NCI-H1436 treated with DMSO at 0.1 percent for 48 hours (cell line): ENCODE measurements around the gene SYT1.

Experiments
- DNase-seq: peaks from one replicate; lab custom pipeline; 2025; lab: John Stamatoyannopoulos, UW

SYT1 gene

GRCh38 chr12:79296133-79296532 is 431.6 kb downstream of the SYT1 start:
- no peak for DNase-seq

DNA sequence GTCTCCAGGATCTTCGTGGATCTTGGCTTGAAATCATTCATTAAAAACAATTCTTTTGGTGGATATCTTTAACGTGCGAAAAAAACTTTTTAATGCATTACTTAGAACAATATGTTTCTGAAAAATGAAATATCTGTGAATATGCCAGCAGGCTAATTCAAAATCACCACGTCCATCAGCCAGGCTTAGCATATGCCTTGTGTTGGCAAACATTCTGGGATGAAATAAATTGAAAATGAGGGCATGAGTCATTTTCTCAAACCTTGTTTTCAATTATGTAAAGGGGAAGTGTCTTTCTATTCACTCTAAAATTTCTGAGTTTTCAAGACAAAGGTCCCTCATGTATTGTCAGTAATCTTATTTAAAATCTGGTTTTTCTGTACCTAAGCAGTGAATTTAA is 432.3 kb downstream of the SYT1 start:
- DNase-seq = no peak

- no peak for DNase-seq
These were observed 433.9 kb downstream of the SYT1 start for GRCh38 chr12:79298506-79298905.

GRCh38 chr12:79299447-79300198 is 435.0 kb downstream of the SYT1 start:
- DNase-seq = no peak

GRCh38 chr12:79300199-79300568 is 435.6 kb downstream of the SYT1 start:
- DNase-seq = no peak

DNA sequence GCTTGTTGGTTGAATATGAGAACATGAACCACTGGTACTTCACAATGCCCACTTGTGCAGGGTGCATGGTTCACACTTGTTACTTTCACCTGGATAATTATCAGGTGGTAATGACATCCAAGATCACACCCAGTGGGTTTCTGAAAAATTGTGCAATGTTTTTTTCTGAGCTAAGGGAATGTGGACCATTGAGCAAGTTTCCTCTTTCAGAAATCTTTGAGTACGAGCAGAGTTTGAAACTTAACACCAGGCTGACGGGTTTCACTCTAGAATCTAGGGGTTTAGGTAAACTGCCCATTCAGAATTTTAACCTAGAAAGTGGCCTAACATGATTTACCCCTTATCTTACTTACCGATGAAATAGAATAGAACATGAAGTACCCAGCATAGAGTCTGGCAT is 436.6 kb downstream of the SYT1 start:
- no peak for DNase-seq

- DNase-seq = no peak
These were observed 437.7 kb downstream of the SYT1 start for GRCh38 chr12:79302162-79302814.

DNA sequence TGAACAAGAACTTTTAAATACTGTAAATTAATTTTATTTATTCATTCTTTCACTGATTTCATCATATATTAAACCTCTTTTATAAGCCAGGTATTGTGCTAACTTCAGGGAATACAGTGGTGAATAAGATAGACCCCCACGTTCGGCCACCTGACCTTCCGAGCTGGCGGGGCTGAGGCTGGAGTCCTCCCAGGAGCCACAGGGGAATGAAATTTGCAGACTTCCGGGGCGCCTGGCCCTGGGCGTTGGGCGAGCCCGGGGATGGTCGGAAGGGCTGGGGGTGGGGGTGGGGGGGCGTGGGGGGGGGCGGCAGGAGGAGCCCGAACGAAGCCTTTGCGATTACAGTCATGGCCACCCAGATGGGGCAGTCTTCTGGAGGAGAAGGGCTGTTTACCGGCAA is 442.8 kb downstream of the SYT1 start:
- no peak for DNase-seq

DNA sequence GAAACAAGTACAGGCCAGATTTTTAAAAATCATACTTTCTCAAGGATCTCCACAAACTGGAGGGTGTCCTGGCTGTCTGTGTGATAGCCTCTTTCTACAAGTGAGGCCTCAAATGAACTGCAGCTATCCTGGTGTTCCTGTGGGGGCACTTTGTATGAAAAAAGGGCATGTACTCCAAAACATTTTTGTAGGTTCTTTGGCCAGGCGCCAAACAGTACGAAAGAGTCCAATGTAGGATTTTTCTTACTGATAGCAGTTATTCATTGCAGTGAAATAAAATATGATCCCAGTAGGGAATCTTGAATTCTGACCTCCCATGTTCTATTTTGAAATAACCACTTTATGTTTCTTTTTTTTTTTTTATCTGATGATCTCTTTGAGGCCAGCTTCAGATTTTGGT is 444.5 kb downstream of the SYT1 start:
- DNase-seq = no peak

DNA sequence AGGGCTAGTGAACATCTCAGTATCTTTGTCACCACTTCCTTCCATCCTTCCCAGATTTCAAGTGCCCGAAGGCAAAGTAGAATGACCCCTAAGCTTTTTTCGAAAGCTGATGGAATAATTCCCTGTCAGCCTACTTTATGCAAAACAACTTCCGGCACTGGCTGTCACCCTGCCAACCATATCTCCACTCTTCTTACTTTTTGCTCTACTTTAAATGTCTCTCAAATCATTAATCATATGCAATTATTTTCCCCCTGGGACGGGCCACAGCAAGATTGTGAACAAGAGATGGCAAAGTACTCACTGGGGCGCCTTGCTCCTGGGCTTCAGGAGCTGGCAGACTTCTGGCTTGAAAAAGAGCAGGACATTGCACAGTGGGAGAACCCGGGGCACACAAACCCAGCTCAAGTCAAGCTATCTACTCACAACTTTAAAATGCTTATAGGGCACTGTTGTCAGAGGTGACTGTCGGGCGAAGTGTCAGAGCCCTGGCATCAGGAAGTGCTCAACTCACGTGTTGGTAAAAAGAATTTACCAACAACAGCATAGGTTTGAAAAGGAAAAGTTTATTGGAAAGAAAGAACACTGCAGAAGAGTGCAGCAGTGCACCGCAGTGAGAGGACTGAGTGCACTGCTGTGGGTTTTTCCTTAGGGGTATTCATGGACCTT is 452.7 kb downstream of the SYT1 start:
- no peak for DNase-seq

DNA sequence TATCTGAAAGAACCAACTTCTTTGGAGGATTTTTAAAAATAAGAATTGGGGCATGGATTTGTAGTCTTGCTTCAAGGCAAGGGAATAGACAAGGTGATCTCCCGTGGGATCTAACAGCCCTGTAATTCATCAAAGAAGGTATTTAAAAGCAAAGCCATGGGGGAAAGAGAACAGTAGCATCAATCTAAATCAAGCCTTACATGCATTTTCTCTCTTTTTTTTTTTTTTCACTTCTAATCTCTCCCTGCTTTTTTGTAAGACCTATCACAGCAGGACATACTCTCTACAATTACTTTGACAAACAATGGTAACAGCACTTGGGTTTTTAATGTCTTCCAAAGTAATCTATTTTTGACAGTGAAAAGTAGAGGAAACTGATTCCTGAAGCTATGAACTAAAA is 458.3 kb downstream of the SYT1 start:
- DNase-seq = no peak

DNA sequence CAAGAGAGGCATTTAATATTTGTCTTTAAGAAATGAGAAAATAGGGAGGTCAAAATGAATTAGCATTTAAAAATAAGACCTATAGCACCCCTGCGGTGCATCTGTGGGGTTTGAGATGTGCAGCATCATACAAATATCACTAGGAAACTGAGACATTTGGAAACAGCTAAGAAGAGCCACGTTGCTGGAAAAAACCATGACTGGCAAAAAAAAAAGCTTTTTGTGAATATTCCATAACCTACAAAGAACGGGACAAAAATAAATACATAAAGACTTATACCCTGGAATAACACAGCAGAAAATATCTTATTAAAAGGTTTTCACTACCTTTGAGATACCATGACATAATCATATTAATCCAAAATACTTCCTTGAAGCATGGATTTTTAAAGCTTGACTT is 460.0 kb downstream of the SYT1 start:
- DNase-seq = no peak

DNA sequence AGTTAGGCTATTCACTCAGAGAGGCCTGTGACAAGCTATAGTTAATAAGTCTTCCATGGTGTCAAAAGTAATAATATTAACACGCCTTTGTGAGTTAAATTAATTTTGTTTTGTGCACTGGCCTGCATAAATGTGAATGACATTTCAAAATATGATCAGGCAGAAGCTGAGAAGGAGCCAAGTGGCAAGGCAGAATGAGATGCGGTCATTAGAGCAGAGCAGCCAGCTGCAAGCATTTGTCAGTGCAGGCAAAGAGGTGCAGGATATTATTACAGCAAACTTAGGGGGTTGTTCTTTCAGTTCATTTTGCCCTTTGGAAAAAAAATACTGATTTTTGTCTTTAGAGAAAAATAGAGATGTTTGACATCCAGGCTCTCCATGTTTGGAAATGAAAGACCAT is 461.6 kb downstream of the SYT1 start:
- DNase-seq = no peak

- no peak for DNase-seq
These were observed 462.1 kb downstream of the SYT1 start for GRCh38 chr12:79326663-79327062.

- no peak for DNase-seq
These were observed 462.9 kb downstream of the SYT1 start for GRCh38 chr12:79327465-79327864.

- DNase-seq = no peak
These were observed 465.4 kb downstream of the SYT1 start for GRCh38 chr12:79329933-79330332.

DNA sequence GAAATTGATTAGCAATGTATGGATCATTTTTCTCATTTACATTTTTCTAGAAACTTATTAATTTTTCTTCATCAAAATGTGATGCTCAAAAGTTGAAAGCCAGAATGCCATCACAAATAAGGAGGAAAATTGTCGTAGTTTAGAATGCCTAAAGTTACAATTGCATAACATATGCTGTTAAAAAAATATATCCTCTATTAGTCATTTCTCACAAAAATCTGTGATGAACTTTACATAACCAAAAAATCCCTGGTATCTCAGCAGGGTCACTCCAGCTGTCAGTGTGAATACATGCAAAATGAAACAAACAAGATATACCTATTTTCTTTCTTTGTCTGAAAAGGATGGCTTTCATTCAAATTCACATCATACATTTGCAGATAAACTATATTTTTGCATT is 467.3 kb downstream of the SYT1 start:
- DNase-seq = no peak

DNA sequence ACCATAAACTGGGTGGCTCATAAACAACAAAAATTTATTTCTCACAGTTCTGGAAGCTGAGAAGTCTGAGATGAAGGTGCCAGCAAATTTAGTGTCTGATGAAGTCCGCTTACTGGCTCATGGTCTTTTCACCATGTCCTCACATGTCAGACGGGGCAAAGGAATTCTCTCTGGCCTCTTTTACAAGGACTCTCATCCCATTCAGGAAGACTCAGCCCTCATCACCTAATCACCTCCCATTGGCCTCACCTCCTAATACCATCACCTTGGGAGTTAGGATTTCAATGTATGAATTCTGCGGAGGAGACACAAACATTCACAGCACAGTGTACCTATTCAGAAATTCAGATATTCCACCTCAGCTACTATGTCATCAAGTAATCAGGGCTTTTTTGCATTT is 468.6 kb downstream of the SYT1 start:
- DNase-seq = no peak

GRCh38 chr12:79337662-79338290 is 473.2 kb downstream of the SYT1 start:
- DNase-seq = no peak

DNA sequence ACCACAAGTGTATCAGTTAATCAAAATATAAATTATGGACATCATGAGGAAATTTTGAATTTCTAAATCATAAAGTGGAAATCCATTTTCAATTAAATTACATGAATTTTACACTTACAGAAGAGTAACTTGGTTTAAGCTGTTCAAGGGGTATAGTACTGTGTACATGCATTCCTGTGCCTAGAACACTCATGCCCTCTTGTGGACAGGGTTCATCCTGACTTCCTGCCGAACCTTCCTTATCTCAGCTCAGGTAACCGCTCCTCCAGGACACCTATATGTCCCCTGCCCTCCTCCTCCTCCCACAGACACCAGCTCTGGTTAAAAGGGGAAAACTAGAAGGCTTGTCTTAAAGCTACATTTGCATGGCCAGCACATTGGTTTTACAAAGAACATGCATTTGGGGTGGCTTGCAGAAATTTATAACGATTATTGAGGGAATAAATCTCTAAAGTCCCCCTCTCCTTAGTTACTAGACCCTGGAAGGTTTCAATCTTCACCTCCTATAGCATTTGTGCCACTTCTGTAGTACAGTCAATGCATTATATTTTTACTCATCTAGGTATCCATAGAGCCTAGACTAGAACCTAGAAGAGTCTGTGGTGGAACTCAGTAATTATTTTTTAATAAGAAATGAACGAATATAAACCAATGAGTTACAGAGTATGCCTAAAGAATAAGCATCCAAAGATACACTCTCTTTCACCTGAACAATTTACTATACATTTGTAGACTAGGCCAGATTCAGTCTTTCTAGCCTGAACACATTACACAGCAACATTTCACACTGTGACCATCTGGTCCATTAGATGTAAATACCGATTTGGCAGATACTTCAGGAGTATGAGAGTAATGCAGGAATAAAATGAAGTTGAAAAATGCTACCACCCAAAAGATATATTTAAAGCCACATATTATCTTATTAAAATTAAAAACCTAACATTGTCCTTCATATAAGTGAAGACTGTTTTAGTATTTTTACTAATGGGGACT is 480.6 kb downstream of the SYT1 start:
- DNase-seq = no peak

GRCh38 chr12:79347866-79348265 is 483.3 kb downstream of the SYT1 start:
- DNase-seq = no peak

- DNase-seq = no peak
These were observed 486.7 kb downstream of the SYT1 start for GRCh38 chr12:79351251-79351650.
